ENCODE results near the gene SRGAP1.
"Not testable (repeated sequence)": the region's sequence is repeated elsewhere in the genome, so short reads cannot be mapped to it uniquely, and the experiment has no call there.

SRGAP1 gene

GRCh38 chr12:64064240-64064639 lies 219.7 kb downstream of the SRGAP1 start:
- no peak for DNase-seq

DNA sequence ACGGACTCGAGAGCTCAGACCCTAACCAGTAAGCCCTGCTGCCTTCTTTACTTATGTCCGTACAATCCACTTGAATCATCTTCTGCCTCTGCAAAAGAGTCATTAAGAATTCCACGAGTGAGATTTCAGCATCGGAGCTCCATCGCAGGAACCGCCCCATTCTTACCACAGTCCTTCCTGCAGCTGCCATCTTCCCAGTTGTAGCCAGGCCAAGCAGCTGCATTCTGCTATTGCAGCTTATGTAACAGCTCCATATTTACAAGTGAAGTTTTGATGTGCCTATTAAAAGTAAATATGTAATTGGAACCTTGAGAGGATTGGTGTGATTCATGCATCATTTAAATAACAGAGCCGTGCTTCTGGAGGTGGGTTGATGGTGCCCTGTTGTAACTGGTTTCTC lies 220.2 kb downstream of the SRGAP1 start:
- DNase-seq = no peak

GRCh38 chr12:64065881-64066451 lies 221.5 kb downstream of the SRGAP1 start:
- DNase-seq = no peak

- DNase-seq = no peak
These were observed 222.3 kb downstream of the SRGAP1 start for GRCh38 chr12:64066776-64067175.

GRCh38 chr12:64070454-64070853 lies 226.0 kb downstream of the SRGAP1 start:
- DNase-seq = no peak

- no peak for DNase-seq
These were observed 228.5 kb downstream of the SRGAP1 start for GRCh38 chr12:64072916-64073575.

GRCh38 chr12:64076565-64076964 lies 232.1 kb downstream of the SRGAP1 start:
- DNase-seq = not testable (repeated sequence)

DNA sequence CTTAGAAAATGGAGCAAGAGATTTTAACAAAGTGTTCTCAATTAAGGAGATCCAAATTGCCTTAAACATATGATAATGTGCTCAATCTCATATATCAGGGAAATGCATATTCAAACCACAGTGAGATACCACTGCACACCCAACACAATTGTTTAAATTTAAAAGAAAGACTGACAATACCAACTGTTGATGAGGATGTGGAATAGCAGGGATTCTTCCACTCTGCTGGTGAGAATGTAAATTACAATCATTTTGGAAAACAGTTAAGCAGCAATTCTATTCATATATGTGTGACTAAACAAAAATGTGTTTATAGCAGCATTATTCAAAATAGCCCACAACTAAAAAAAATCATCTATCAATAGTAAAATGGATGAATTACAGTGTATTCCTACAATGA lies 233.4 kb downstream of the SRGAP1 start:
- no peak for DNase-seq

- DNase-seq = no peak
These were observed 236.0 kb downstream of the SRGAP1 start for GRCh38 chr12:64080319-64081007.

- no peak for DNase-seq
These were observed 236.5 kb downstream of the SRGAP1 start for GRCh38 chr12:64081008-64081404.

GRCh38 chr12:64082116-64082515 lies 237.6 kb downstream of the SRGAP1 start:
- DNase-seq = no peak

DNA sequence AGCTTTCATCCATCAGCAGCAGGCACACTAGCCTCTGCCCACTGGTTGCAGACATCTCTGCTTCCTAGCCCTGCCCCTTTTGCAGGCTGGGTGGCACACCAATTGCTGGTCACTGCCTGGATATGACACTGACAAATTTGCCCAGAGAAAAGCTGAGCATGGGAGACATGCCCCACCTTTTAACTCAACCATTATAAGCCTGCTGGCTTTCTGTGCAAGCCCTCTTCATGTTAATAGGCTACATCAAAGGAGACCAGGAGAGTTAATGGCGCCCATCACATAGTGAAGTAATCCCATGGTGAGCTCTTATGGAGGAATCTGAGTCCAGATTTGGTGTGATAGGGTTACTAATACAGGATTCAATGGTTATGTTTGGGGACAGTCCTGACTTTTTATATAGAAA lies 238.4 kb downstream of the SRGAP1 start:
- no peak for DNase-seq

GRCh38 chr12:64083285-64084210 lies 239.0 kb downstream of the SRGAP1 start:
- peak; percentile 59 for DNase-seq

DNA sequence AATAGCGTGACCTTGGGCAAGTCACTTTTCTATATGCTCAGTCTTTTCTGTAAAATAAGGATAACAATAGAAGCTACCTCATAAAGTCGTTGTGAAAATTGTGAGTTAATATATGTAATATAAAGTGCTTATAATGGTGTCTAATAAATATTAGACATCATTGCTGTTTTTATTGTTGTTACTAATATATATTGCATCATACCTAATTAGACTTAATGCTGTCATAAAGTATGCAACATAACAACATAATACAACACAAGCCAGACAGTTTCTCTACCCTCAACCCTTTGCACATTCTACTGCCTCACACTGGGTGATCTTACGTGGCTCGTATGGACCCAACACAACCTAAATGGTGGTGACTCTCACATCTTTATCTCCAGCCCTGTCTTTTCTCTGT lies 240.7 kb downstream of the SRGAP1 start:
- DNase-seq = no peak

GRCh38 chr12:64085996-64086395 lies 241.5 kb downstream of the SRGAP1 start:
- no peak for DNase-seq

- DNase-seq = no peak
These were observed 242.4 kb downstream of the SRGAP1 start for GRCh38 chr12:64086946-64087345.

DNA sequence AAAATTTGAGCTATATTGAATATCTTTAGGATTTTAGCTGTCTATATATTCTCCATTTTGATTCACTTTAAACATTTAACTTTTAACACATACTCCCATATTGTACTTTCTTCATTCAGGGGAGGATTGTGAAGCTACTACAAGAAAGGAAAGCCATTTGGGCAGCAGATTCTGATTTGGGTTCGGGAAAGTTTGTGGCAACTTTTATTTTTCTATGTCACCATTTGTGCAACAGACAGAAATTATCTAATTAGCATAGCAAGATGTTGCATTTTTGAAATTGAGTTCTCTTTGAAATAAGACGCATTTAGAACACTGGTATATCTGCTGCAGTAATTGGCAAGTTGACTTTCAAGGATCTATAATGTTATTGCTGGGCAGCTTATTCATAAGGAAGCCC lies 243.3 kb downstream of the SRGAP1 start:
- no peak for DNase-seq

GRCh38 chr12:64088431-64089349 lies 244.2 kb downstream of the SRGAP1 start:
- DNase-seq = no peak

GRCh38 chr12:64090047-64090446 lies 245.5 kb downstream of the SRGAP1 start:
- DNase-seq = no peak

DNA sequence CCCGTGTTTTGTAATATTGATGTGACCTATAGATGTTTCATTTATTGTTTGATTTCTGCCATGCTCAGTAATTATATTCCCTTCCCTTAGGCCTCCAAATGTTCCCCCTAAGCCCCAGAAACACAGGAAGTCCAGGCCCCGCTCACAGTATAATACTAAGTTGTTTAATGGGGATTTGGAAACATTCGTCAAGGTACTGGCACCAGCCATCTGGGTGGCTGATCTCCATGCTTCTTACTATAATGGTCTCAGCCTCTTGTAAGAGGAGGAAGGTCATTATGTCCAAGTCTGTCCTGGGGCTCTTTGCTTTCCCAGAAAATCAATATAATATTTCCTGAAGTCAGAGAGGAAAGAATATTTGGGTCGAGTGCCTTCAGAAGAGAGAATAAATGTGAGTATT lies 246.7 kb downstream of the SRGAP1 start:
- no peak for DNase-seq

DNA sequence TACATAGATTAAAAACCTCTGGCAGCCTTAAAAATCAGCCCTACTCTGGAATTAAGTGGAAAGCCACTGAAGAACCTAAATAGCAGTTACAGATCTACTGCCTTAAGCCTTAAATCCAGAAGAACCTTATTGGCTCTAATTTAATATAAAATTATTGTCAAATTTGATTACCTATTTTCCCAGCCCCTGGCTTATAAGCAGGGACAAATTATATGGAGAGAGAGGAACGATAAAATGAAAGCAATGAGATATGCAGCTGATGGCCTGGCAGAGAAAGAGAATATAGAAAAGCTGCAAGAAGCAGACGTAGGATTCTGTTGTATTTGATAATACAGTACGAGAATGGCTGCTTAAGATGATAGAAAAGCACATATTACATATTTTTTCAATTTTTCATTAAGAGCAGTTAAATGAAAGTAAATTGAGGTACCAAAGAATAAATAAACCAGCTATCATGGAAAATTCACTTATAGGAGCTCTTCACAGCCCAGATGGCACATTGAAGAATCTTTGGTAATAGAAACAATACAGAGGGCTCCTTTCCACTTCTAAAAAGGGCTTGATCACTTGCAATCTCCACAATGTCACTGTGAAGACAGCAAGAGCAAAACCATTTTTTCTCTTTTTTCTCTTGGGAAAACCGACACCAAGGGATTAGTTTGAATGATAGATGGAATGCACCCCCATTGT lies 248.2 kb downstream of the SRGAP1 start:
- DNase-seq = no peak

- no peak for DNase-seq
These were observed 249.2 kb downstream of the SRGAP1 start for GRCh38 chr12:64093689-64094088.

Data from NCI-H1694 (cell line).